Measurements from ENCODE around the gene USH1C.

DNA sequence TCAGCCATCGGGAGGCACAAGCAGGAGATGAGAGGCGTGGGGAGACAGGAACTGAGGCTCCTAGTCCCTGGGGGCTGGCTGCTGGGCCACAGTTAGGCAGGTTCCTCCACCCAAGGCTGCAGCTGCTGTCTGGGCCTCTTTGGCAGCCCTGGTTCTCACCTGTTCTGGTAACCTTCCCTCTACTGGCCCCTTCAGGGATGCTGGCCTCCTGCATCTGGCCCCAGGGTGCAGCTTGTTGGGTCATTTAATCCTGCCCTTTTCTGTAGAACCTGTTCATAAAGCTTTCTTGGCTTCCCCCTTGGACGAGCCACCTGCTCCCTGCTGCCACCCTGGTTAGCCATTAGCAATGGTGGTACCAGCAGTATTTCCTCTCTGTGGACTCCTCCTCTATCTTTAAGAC is 5.5 kb downstream of the USH1C start:
- no peak for TF ChIP-seq CTCF (IDR thresholded peaks at IDR 0.05)
- no peak for TF ChIP-seq POLR2A (IDR thresholded peaks at IDR 0.05)
- TF ChIP-seq POLR2AphosphoS5 (IDR thresholded peaks at IDR 0.05), result no peak
- TF ChIP-seq EP300 (IDR thresholded peaks at IDR 0.05), result no peak

Data from gastroesophageal sphincter (tissue), 3 donors.